OCI-LY1 (cell line): Measurements from ENCODE around the gene TGM2.

Experiments
- H2AFZ ChIP-seq: fragments of 200-600 bp; sonication (generic), shearing (Covaris generic); 2 replicates; pipeline ENCODE4 v1.6.0; 2014; ENCODE audit warnings: antibody characterized with exemption, mild to moderate bottlenecking, low read length
- H3F3A ChIP-seq: fragments of 200-600 bp; sonication (generic), shearing (Covaris generic); 2 replicates; pipeline ENCODE4 v1.6.0; 2014; ENCODE audit warnings: mild to moderate bottlenecking, antibody characterized with exemption, low read length, moderate library complexity; ENCODE audit not compliant: insufficient read depth
- H3K27ac ChIP-seq: fragments of 200-600 bp; sonication (generic); 2 replicates; pipeline ENCODE4 v1.5.1; 2014; ENCODE audit warnings: low read length, mixed run types, mild to moderate bottlenecking, low read depth; ENCODE audit not compliant: poor library complexity, severe bottlenecking
- H3K27me3 ChIP-seq: fragments of 200-600 bp; sonication (generic); 2 replicates; pipeline ENCODE4 v1.6.0; 2014; ENCODE audit warnings: antibody characterized with exemption, mild to moderate bottlenecking, low read length, moderate library complexity; ENCODE audit not compliant: insufficient read depth
- H3K36me3 ChIP-seq: fragments of 200-600 bp; sonication (generic); 2 replicates; pipeline ENCODE4 v1.6.1; 2014; ENCODE audit warnings: mild to moderate bottlenecking, antibody characterized with exemption, low read length, moderate library complexity, mixed read lengths; ENCODE audit not compliant: insufficient read depth
- H3K4me1 ChIP-seq: fragments of 200-600 bp; sonication (generic); 2 replicates; pipeline ENCODE4 v1.5.1; 2014; ENCODE audit warnings: mild to moderate bottlenecking, low read length, moderate library complexity; ENCODE audit not compliant: insufficient read depth, severe bottlenecking
- H3K4me2 ChIP-seq: fragments of 200-600 bp; sonication (generic), shearing (Covaris generic); 2 replicates; pipeline ENCODE4 v1.6.1; 2014; ENCODE audit warnings: low read length
- H3K4me3 ChIP-seq: fragments of 200-600 bp; sonication (generic); 2 replicates; pipeline ENCODE4 v1.5.1; 2014; ENCODE audit warnings: low read length, low read depth, mild to moderate bottlenecking, mixed read lengths; ENCODE audit not compliant: poor library complexity, severe bottlenecking
- H3K79me2 ChIP-seq: fragments of 200-600 bp; shearing (Covaris generic); 2 replicates; pipeline ENCODE4 v1.6.1; 2016; ENCODE audit warnings: mixed run types, low read length, mixed read lengths; ENCODE audit not compliant: insufficient read depth
- H3K9ac ChIP-seq: fragments of 200-600 bp; sonication (generic), shearing (Covaris generic); 2 replicates; pipeline ENCODE4 v1.6.1; 2014; ENCODE audit warnings: mild to moderate bottlenecking, low read length, mixed read lengths
- H3K9me2 ChIP-seq: fragments of 200-600 bp; sonication (generic), shearing (Covaris generic); 2 replicates; pipeline ENCODE4 v1.6.1; 2014; ENCODE audit warnings: low read depth, mild to moderate bottlenecking, low read length, mixed read lengths
- H3K9me3 ChIP-seq: fragments of 200-600 bp; shearing (Covaris generic); 2 replicates; pipeline ENCODE4 v1.6.1; 2014; ENCODE audit warnings: low read length, mixed read lengths
- H4K20me1 ChIP-seq: fragments of 200-600 bp; sonication (generic), shearing (Covaris generic); 2 replicates; pipeline ENCODE4 v1.6.0; 2016; ENCODE audit warnings: mild to moderate bottlenecking, low read length; ENCODE audit not compliant: insufficient read depth
- CTCF ChIP-seq: fragments of 200-600 bp; sonication (generic), shearing (Covaris generic); IDR thresholded peaks from 2 replicates; pipeline ENCODE4 v1.5.1; 2017; ENCODE audit warnings: mild to moderate bottlenecking, antibody characterized with exemption, low read length, moderate library complexity, mixed read lengths
- EZH2 ChIP-seq: fragments of 200-600 bp; sonication (generic), shearing (Covaris generic); IDR thresholded peaks from 2 replicates; pipeline ENCODE4 v1.8.0; 2017; ENCODE audit warnings: borderline replicate concordance, mixed run types, mild to moderate bottlenecking, antibody characterized with exemption, low read length, moderate library complexity, mixed read lengths

The TGM2 gene

DNA sequence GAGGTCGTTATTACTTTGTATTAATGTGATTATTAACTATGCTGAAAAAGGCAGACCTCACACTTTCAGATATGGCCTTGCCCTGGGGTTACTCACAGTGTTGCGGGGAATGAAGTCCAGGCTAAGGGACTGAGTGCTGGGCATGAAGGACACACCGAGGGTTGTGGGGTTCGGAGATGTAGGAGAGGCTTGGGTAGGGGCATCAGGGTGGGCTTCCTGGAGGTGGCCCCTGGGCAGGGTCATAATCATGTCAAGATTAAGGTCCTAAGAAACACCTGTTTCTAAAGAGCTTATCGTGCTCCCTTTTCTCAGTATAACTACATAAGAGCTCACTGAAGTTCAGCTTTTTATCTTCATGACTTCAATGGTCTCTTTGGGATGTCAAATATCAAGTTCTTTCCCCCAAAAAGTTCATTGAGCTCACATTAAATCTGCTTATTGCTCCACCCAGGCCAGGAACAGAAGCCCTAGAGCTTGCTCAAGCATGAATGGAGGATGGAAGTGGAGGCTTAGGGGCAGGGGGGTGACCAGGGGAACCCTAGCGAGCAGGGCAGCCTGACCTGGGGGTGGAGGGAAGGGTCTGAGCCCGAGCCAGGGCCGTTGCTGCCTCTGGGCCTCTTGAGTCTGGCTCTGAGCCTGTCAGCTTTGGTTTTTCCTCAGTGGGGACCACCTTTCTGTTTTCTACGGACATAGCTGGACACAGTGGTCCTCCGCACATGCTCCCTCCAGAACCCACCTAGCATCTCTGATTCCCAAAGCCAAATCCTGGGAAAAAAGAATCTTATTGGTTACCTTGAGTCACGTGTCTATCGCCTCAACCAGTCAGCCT, 37.3 kb upstream of the TGM2 start:
- H3K36me3 ChIP-seq: no peaks in the 10 kb centered on the region
- H3K4me1 ChIP-seq: no peaks in the 10 kb centered on the region
- no peak overlapping the region for H3K27ac ChIP-seq
- no peaks in the 10 kb centered on the region for H4K20me1 ChIP-seq
- H2AFZ ChIP-seq: no peak overlapping the region
- H3K4me3 ChIP-seq: no peak overlapping the region
- no peak overlapping the region for H3K9ac ChIP-seq
- H3K27me3 ChIP-seq: no peaks in the 10 kb centered on the region; the same call in 1 of the 2 replicates
- H3K79me2 ChIP-seq: no peaks in the 10 kb centered on the region
- no peak overlapping the region for H3K4me2 ChIP-seq
- no peaks in the 10 kb centered on the region for H3K9me2 ChIP-seq
- TF ChIP-seq CTCF: no peak
- no peak for TF ChIP-seq EZH2
- no peaks in the 10 kb centered on the region for H3F3A ChIP-seq
- no peaks in the 10 kb centered on the region for H3K9me3 ChIP-seq

- Histone ChIP-seq H4K20me1 (no peaks in the 10 kb centered on the region), H3K36me3 (no peaks in the 10 kb centered on the region), H3K9me2 (no peaks in the 10 kb centered on the region), H3K9me3 (no peaks in the 10 kb centered on the region), H3K9ac (no peak overlapping the region), H3K4me3 (no peak overlapping the region), H3K79me2 (no peaks in the 10 kb centered on the region), H2AFZ (no peak overlapping the region), H3K4me2 (no peak overlapping the region), H3K27me3 (no peaks in the 10 kb centered on the region; the same call in 1 of the 2 replicates), H3K4me1 (no peaks in the 10 kb centered on the region), H3K27ac (no peak overlapping the region), H3F3A (no peaks in the 10 kb centered on the region)
- TF ChIP-seq EZH2 (no peak), CTCF (no peak)
These were observed 36.3 kb upstream of the TGM2 start for GRCh38 chr20:38201356-38201755.

DNA sequence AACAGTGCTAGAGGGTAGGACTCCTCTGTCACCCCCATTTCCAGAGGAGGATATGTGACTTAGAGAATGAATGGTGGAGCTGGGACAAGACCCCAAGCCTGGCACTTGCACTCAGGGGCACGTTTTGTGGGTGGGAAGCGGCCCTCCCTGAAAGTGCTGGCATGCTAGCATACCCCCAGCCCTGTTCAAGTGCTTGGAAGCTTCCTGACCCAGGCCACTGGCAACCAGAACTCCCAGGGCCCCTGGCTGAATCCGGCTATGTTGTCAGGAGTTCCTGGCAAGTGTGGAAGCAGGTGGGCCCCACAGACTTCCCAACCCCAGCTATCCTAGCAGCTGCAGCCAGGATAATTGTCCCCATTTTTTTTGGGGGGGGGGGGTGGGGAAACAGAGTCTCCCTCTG, 35.6 kb upstream of the TGM2 start:
- no peaks in the 10 kb centered on the region for H3K9me2 ChIP-seq
- no peak overlapping the region for H3K4me2 ChIP-seq
- TF ChIP-seq CTCF: no peak
- no peak for TF ChIP-seq EZH2
- no peaks in the 10 kb centered on the region for H3F3A ChIP-seq
- no peaks in the 10 kb centered on the region for H4K20me1 ChIP-seq
- H3K79me2 ChIP-seq: no peaks in the 10 kb centered on the region
- no peaks in the 10 kb centered on the region for H3K4me1 ChIP-seq
- H3K9ac ChIP-seq: no peak overlapping the region
- H3K9me3 ChIP-seq: no peaks in the 10 kb centered on the region
- no peaks in the 10 kb centered on the region for H3K36me3 ChIP-seq
- H3K27ac ChIP-seq: no peak overlapping the region
- no peak overlapping the region for H3K4me3 ChIP-seq
- H2AFZ ChIP-seq: no peak overlapping the region
- H3K27me3 ChIP-seq: no peaks in the 10 kb centered on the region; the same call in 1 of the 2 replicates
